GM19035 (cell line): ENCODE results near the gene SMG9.

Source experiments
- ATAC-seq: cut with Tn5 transposase; IDR thresholded peaks from one replicate; pipeline ENCODE4 v1.9.1; 2021; ENCODE audit not compliant: unreplicated experiment

The SMG9 gene

DNA sequence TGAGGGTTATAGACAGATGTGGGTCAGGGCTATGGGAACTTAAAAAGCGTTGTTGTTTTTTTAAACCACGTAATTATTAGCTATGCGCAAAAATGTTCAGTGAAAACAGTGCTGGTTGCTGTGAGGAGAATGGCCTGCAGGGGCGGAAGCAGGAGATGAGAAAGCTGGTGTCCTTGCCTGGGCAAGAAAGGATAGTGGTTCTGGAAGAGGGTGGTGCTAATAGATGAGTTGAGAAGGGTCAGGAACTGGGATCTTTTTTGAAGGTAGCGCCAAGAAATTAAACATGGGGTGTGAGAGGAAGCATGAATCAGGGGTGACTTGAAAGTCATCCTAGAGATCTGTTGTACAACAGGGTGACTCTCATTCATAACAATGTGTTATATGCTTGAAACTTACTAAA, 4.8 kb upstream of the SMG9 start:
- ATAC-seq, result no peak

DNA sequence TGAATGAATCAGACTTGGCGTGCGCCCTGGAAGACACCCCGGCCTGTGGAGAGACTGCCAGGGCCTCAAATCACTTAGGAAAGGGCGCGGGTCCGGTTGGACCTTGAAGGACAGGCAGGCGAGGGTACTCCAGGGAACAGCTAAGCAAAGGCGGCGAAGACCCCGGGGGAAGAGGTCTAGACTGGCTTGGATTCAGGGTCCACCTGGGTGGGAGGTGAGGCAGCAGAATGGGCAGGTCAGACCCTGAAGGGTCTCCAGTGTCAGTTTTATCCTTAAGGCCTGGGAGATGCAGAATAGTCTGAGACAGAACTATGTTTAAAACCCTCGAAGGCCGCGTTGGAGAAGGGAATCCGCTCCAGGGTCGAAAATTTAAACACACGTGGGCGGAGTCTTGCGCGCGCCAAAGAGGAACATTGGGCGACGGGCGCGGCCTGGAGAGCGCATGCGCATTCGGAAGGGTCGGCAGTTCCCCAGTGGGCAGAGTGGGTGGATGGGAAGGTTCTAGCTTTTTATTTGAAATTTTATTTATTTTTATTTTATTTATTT, 567 bp upstream of the SMG9 start:
- ATAC-seq, result peak; percentile 28

DNA sequence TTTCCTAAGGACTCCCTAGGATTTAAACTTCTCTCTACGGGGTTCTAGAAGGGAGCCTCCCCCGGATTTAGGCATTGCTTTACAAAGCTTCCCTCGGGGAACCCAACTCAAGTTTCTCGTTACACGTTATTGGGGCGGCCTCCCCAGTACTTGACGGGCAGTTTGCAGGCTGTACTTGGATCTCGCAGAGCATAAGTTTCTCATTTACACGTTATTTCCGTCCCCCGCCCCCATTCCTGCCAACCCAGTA, 584 bp downstream of the SMG9 start:
- ATAC-seq, result no peak

DNA sequence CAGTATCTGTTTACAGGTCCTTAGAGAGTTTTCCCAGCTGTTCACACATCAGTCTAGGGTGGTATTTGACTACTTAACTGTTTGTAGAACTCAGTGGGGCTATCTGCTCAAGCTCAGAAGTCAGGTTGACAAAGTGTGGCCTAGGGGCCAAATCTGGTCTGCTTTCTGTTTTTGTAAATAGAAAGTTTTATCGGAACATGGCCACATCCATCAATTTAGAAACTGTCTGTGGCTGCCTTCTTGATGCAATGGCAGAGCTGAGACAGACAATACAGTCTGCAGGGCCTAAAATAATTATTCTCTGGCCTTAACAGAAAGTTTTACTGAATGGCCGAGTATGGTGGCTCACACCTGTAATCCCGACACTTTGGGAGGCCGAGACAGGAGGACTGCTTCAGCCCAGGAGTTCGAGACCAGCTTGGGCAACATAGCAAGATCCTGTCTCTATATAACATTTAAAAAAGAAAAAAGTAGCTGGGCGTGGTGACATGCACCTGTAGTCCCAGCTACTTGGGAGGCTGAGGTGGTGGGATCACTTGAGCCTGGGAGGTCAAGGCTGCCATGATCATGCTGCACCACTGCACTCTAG, 2.4 kb downstream of the SMG9 start:
- ATAC-seq, result no peak

DNA sequence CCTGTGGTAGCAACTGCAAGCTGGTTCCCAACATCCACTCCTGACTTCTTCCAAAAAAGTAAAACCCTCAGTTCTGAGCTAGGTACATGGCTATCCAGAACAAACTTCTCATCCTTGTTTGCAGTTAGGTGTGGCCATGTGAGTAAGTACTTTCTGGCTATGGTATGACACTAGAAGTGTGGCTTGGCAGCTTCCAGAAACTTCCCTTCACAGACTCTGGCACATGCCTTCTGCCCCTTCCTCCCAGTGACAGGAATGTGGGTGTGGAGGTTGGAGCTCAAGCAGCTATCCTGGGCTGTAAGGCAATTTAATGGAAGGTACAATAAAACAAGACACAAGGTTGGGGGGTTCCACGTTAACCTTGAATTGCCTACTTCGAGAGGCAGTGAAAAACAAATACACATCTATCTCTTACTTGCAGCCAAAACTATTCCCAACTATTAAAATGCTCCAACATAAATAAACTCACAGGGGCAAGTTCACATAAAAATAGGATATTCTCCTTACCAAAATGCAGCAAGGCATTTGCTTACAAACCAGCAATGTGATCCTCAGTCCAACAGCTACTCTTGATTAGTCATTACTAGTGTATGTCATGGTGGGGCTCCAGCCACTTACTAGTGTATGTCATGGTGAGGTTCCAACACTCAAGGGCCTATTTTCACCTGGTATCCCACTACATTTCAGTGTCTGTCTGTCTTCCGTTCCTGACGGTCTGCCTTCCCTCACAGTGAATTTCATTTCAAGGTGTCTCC, 3.1 kb downstream of the SMG9 start:
- ATAC-seq, result no peak

- no peak for ATAC-seq
Measured at GRCh38 chr19:43749898-43750297, 4.9 kb downstream of the SMG9 start.

DNA sequence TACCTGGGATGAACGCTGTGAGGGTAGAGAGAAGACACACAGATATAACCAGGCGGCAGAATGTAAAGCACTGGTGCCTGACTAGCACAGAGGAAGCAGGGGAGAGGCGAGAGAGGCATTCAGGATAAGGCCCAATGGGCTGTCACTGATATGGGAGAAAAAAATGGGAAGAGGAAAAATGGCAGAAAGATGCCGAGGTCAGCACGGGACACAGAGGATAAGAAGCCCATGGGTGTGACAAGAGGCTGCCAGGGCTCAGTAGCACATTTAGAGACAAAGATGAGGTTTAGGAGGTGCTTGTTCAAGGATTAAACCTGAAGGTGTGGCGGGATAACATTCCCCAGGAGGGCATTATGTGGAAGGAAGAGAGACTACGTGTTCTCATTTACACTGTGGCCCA, 5.6 kb downstream of the SMG9 start:
- no peak for ATAC-seq

- no peak for ATAC-seq
Measured at GRCh38 chr19:43748685-43749084, 6.1 kb downstream of the SMG9 start.

- ATAC-seq, result no peak
Measured at GRCh38 chr19:43748205-43748594, 6.6 kb downstream of the SMG9 start.

GRCh38 chr19:43747557-43748204, 7.1 kb downstream of the SMG9 start:
- ATAC-seq, result no peak

DNA sequence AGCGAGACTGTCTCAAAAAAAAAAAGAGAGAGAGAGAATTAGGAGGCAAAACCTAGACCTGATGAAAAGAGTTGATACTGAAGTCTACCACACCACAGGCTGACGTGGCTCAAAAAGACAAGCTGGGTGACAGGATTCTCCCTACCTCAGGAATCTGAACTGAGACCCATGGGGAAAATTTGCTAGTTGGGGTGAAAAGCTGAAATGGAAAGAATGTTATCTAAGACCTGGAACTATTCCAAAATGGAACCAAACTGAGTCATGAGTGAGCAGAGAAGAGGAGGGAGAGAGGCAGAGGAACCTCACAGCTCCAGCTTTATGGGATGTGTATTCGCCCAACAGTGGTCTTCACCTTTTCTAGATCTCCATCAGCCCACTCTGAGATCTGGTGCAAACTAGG, 11.7 kb downstream of the SMG9 start:
- no peak for ATAC-seq

- no peak for ATAC-seq
Measured at GRCh38 chr19:43741075-43741825, 13.5 kb downstream of the SMG9 start.

DNA sequence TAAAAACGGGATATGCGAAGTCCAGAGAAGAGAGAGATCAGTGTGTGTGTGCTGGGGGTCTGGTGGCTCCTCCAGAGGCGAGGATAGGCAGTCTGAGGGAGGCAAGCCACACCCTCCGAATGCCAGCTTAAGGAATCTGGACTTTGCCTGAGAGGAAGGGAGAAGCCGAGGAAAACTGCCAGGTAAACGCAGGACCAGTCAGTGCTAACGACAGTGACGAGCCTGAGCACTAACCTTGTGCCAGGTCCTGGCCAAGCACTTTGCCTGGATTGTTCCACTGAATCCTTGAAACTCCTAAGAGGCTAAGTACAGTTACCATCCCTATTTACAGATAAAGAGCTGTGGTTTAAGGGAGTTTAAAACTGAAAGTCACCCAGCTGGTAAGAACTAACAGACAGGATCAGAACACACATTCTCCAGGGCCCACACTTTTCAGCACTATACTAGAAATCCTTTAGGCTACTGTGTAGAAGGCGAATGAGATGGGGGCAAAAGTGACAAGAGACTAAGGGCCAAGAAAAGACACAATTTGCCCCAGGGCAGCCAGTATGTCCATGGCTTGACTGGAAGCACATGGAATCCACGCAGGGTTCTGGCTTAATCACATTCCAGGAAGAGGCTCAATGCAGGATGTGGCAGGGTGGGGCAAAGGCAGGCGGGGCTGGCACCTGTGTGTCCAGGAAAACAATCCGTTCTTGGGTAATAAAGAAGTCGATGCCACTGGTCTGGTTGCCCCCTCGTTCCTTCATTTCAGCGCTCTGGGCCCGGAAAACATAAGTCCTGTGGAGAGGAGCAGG, 15.1 kb downstream of the SMG9 start:
- ATAC-seq, result no peak

GRCh38 chr19:43738780-43739211, 16.0 kb downstream of the SMG9 start:
- no peak for ATAC-seq

DNA sequence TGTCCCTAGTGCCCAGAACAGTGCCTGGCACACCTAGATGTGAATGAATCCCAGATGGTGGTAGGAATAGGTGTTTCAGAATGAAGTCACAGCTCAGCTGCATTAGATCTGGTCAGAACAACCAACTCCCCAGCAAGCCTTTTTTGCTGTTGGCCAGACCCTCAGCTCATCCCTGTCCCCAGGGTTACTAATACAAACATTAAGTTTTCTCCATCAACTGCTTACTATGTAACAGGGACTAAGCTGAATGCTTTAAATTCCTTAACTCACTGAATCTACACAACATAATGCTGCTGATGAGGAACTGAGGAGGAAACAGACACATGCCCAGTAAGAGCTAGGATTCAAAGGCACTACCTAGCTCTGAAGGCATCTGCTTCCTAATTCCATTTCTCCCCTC, 18.8 kb downstream of the SMG9 start:
- no peak for ATAC-seq

- no peak for ATAC-seq
Measured at GRCh38 chr19:43735013-43735412, 19.7 kb downstream of the SMG9 start.

- ATAC-seq, result no peak
Measured at GRCh38 chr19:43731846-43732245, 22.9 kb downstream of the SMG9 start.

DNA sequence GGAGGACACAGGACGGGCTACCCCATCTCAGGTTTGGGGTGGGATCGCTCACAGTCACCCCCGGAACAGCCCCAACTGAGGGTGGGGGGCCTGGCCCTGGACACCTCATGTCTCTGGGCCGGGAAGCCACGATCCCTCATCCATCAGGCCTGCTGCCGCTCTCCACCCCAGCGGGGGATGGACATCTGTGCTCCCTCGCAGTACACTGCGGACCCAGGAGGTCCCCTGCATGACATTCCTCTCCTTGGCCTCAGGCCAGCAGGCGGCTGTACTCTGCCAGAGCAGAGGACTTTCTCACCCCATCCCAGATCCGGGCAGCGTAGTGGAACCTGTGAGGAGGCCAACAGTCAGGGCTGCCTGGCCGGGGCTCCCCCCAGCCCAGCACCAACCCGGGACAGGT, 23.4 kb downstream of the SMG9 start:
- no peak for ATAC-seq

GRCh38 chr19:43729919-43730318, 24.8 kb downstream of the SMG9 start:
- no peak for ATAC-seq

GRCh38 chr19:43727593-43727853, 27.2 kb downstream of the SMG9 start:
- ATAC-seq, result no peak
